SK-N-SH (cell line): ENCODE data around the gene MTA2. TPM values are rescaled to one million over a fixed set of nuclear protein-coding genes. Genes with fewer than 3 reads are reported as not detected.

Source experiments
- CTCF ChIA-PET: fragments of 300-600, 350-600 bp; formaldehyde crosslinking; extraction: SDS; loops from one replicate; lab custom pipeline; 2021; lab: Yijun Ruan, JAX
- POLR2A ChIA-PET: fragments of 350-600 bp; sonication (Branson Sonifier 250); formaldehyde crosslinking; extraction: SDS; loops from one replicate; lab custom pipeline; 2020; ENCODE audit warnings: antibody characterized with exemption, inconsistent platforms; lab: Yijun Ruan, JAX
- DNase-seq: peaks from one replicate; pipeline ENCODE4 v3.0.0; 2012
- H2AFZ ChIP-seq: fragments of 200-600 bp; sonication (generic); 2 replicates; pipeline ENCODE4 v1.8.1; 2016; ENCODE audit warnings: antibody characterized with exemption, mild to moderate bottlenecking, low read depth
- H3F3A ChIP-seq: fragments of 200-600 bp; sonication (generic); replicated peaks from 2 replicates; pipeline ENCODE3; 2016; ENCODE audit warnings: antibody characterized with exemption, mild to moderate bottlenecking; ENCODE audit not compliant: insufficient read depth
- H3K27ac ChIP-seq, 2 experiments: fragments of 200-500 bp in 1 of 2; fragments of 200-600 bp in 1 of 2; sonication (Bioruptor generic) in 1 of 2; sonication (generic), shearing (Covaris generic) in 1 of 2; 2 replicates each; pipeline versions ENCODE4 v1.5.1 to v1.6.1; 2014 to 2016; ENCODE audit warnings: low read depth in 2 of 2, inconsistent platforms in 1 of 2, low read length in 1 of 2, mild to moderate bottlenecking in 1 of 2, mixed read lengths in 1 of 2
- H3K27me3 ChIP-seq: fragments of 200-600 bp; sonication (generic), shearing (Covaris generic); 2 replicates; pipeline ENCODE4 v1.6.1; 2016; ENCODE audit warnings: mixed run types; ENCODE audit not compliant: insufficient read depth
- H3K36me3 ChIP-seq, 2 experiments: fragments of 200-500 bp in 1 of 2; fragments of 200-600 bp in 1 of 2; sonication (Bioruptor generic) in 1 of 2; sonication (generic) in 1 of 2; replicated peaks in 1 of 2; 2 replicates each; pipeline versions ENCODE3 to v1.5.1; 2014 to 2016; ENCODE audit warnings: low read length in 1 of 2, mild to moderate bottlenecking in 1 of 2; ENCODE audit not compliant: insufficient read depth in 2 of 2, control insufficient read depth in 1 of 2
- H3K4me1 ChIP-seq, 2 experiments: fragments of 200-500 bp in 1 of 2; fragments of 200-600 bp in 1 of 2; sonication (Bioruptor generic) in 1 of 2; sonication (generic), shearing (Covaris generic) in 1 of 2; 2 replicates each; pipeline versions ENCODE4 v1.5.1 to v1.6.1; 2014 to 2016; ENCODE audit warnings: low read depth in 1 of 2, low read length in 1 of 2, mixed run types in 1 of 2; ENCODE audit not compliant: insufficient read depth in 2 of 2, control insufficient read depth in 1 of 2
- H3K4me2 ChIP-seq: fragments of 200-600 bp; sonication (generic), shearing (Covaris generic); 2 replicates; pipeline ENCODE4 v1.6.1; 2017; ENCODE audit warnings: mixed run types
- H3K4me3 ChIP-seq, 2 experiments: fragments of 200-500 bp in 1 of 2; fragments of 200-600 bp in 1 of 2; sonication (Bioruptor generic) in 1 of 2; sonication (generic), shearing (Covaris generic) in 1 of 2; 2 replicates each; pipeline versions ENCODE4 v1.5.1 to v1.8.1; 2014 to 2016; ENCODE audit warnings: low read depth in 2 of 2, inconsistent platforms in 1 of 2, low read length in 1 of 2, mild to moderate bottlenecking in 1 of 2, mixed read lengths in 1 of 2, moderate library complexity in 1 of 2
- H3K79me2 ChIP-seq: fragments of 200-600 bp; sonication (generic); 2 replicates; pipeline ENCODE4 v1.8.1; 2017; ENCODE audit warnings: mild to moderate bottlenecking; ENCODE audit not compliant: insufficient read depth
- H3K9ac ChIP-seq: fragments of 200-600 bp; sonication (generic); 2 replicates; pipeline ENCODE4 v1.6.1; 2017; ENCODE audit warnings: mixed run types
- H3K9me2 ChIP-seq: fragments of 200-600 bp; sonication (generic); 2 replicates; pipeline ENCODE4 v1.6.1; 2017; ENCODE audit warnings: mixed run types
- H3K9me3 ChIP-seq: fragments of 200-600 bp; sonication (generic); 2 replicates; pipeline ENCODE4 v1.6.1; 2017; ENCODE audit warnings: mixed run types, mild to moderate bottlenecking, moderate library complexity
- H4K20me1 ChIP-seq: fragments of 200-600 bp; sonication (generic); 2 replicates; pipeline ENCODE4 v1.6.1; 2017; ENCODE audit warnings: mild to moderate bottlenecking, mixed run types; ENCODE audit not compliant: insufficient read depth
- FOSL2 ChIP-seq: IDR thresholded peaks from 2 replicates; pipeline ENCODE4 v1.4.0; 2012; ENCODE audit warnings: low read depth, mild to moderate bottlenecking, moderate library complexity, borderline replicate concordance
- GABPA ChIP-seq: IDR thresholded peaks from 2 replicates; pipeline ENCODE4 v1.4.0; 2012; ENCODE audit warnings: low read depth, mild to moderate bottlenecking
- RXRA ChIP-seq: IDR thresholded peaks from 2 replicates; pipeline ENCODE4 v1.4.0; 2012; ENCODE audit warnings: low read depth, mild to moderate bottlenecking, borderline replicate concordance
- SIN3A ChIP-seq: IDR thresholded peaks from 2 replicates; pipeline ENCODE4 v1.6.1; 2012; ENCODE audit warnings: low read depth, mild to moderate bottlenecking, low read length, moderate library complexity, borderline replicate concordance
- TAF1 ChIP-seq: IDR thresholded peaks from 2 replicates; pipeline ENCODE4 v1.6.1; 2012; ENCODE audit warnings: low read depth, mild to moderate bottlenecking, low read length, moderate library complexity, borderline replicate concordance
- TCF12 ChIP-seq: IDR thresholded peaks from 2 replicates; pipeline ENCODE4 v1.4.0; 2012
- YY1 ChIP-seq: IDR thresholded peaks from 2 replicates; pipeline ENCODE4 v1.4.0; 2012; ENCODE audit warnings: low read depth, mild to moderate bottlenecking
- ZBTB33 ChIP-seq: IDR thresholded peaks from 2 replicates; pipeline ENCODE4 v1.4.0; 2012; ENCODE audit warnings: low read depth, borderline replicate concordance
- WGBS: methylation state at CpG from one replicate; pipeline ENCODE4 v1.1.6; 2017; ENCODE audit warnings: low lambda C conversion rate; 5-methylcytosine and 5-hydroxymethylcytosine counted together
- polyA plus RNA-seq, 3 experiments: library from polyadenylated mRNA; depleted of rRNA; stranded (reverse); fragments of >200 nt; gene quantifications; 2 replicates each; pipeline ENCODE4 v1.2.3, GENCODE V29; 2012
- TF ChIP-seq, protein P1 (sequence below): fragments of 200-600 bp; sonication (generic); IDR thresholded peaks from 2 replicates; pipeline ENCODE4 v1.6.1; 2017; ENCODE audit warnings: antibody characterized with exemption, mild to moderate bottlenecking, moderate library complexity
- TF ChIP-seq, protein P2 (sequence below): fragments of 150-350 bp; IDR thresholded peaks from 2 replicates; pipeline ENCODE4 v1.6.1; 2016; ENCODE audit warnings: mild to moderate bottlenecking, low read depth, low read length

The MTA2 gene
- polyA plus RNA-seq, 1 of the 3 experiments (the other 2 are of a cell fraction), result 18.4 TPM

DNA sequence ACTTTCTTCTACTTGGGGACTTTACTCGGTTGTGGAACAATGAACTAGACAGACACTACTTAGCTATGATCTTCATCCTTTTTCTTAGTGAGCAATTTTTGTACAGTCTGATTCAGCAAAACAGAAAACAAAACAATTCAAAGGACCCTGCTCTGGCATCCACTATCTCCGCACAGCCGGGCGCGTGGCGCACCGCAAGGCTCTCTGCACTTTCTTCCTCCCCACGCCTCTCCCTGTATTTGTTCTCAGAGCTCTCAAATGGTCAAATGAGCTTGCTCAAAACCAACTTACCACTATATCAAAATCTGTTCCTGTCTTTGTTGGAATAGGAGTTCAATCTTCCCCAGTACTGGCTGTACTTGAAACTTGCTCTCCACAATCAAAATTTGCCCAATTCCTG lies 35.4 kb downstream of the MTA2 start:
- no peaks in the 10 kb centered on the region for H3K27me3 ChIP-seq
- peaks cover 87% of the 10 kb centered on the region for H3K79me2 ChIP-seq
- WGBS, result 97% methylated on average over 8 of the region's 8 CpGs
- no peak for DNase-seq
- no peaks in the 10 kb centered on the region for H3K9me3 ChIP-seq
- no peak for TF ChIP-seq GABPA
- TF ChIP-seq RXRA, result no peak
- TF ChIP-seq, protein P1, sequence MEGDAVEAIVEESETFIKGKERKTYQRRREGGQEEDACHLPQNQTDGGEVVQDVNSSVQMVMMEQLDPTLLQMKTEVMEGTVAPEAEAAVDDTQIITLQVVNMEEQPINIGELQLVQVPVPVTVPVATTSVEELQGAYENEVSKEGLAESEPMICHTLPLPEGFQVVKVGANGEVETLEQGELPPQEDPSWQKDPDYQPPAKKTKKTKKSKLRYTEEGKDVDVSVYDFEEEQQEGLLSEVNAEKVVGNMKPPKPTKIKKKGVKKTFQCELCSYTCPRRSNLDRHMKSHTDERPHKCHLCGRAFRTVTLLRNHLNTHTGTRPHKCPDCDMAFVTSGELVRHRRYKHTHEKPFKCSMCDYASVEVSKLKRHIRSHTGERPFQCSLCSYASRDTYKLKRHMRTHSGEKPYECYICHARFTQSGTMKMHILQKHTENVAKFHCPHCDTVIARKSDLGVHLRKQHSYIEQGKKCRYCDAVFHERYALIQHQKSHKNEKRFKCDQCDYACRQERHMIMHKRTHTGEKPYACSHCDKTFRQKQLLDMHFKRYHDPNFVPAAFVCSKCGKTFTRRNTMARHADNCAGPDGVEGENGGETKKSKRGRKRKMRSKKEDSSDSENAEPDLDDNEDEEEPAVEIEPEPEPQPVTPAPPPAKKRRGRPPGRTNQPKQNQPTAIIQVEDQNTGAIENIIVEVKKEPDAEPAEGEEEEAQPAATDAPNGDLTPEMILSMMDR, result no peak
- TF ChIP-seq TAF1, result no peak
- TF ChIP-seq SIN3A, result no peak
- no peak for TF ChIP-seq FOSL2
- TF ChIP-seq YY1, result no peak
- TF ChIP-seq ZBTB33, result no peak
- TF ChIP-seq TCF12, result no peak
- TF ChIP-seq, protein P2, sequence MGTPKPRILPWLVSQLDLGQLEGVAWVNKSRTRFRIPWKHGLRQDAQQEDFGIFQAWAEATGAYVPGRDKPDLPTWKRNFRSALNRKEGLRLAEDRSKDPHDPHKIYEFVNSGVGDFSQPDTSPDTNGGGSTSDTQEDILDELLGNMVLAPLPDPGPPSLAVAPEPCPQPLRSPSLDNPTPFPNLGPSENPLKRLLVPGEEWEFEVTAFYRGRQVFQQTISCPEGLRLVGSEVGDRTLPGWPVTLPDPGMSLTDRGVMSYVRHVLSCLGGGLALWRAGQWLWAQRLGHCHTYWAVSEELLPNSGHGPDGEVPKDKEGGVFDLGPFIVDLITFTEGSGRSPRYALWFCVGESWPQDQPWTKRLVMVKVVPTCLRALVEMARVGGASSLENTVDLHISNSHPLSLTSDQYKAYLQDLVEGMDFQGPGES, result no peak
- TF ChIP-seq, all 33 proteins: peak for 0
- Histone ChIP-seq H3K9ac (no peak overlapping the region), H3K36me3 (peaks cover 63 to 71% of the 10 kb centered on the region in 2 experiments), H3K4me3 (no peak overlapping the region), H3K27ac (peak overlapping the region in 1 of 2 experiments; percentile 15; a peak in 2 of 4 replicates), H3K4me1 (peaks cover 3 to 4% of the 10 kb centered on the region in 2 experiments; a peak in 2 of 4 replicates), H3F3A (peaks cover 65% of the 10 kb centered on the region), H3K4me2 (no peak overlapping the region), H3K9me2 (no peaks in the 10 kb centered on the region), H2AFZ (no peak overlapping the region), H4K20me1 (peaks cover 57% of the 10 kb centered on the region)
- ChIA-PET POLR2A (interaction anchor here (1.1 to 1.6 kb wide), 2 partner anchors 8 to 117 kb away, joined by 4 to 5 read pairs; partner anchors contain the start of gene EEF1G), CTCF (interaction anchor here (1.2 to 3.5 kb wide), 4 partner anchors 23 to 185 kb away, joined by 3 to 14 read pairs (median 6); no protein-coding TSS in a partner anchor)
